Upper lobe of left lung (tissue), 4 donors: ENCODE measurements around the gene STMP1.

Source experiments
- EP300 ChIP-seq, 4 donors: sonication (generic); formaldehyde crosslinking; IDR thresholded peaks; one replicate each; pipeline ENCODE4 v1.5.1; 2017; ENCODE audit warnings: antibody characterized with exemption in 4 of 4, control low read depth in 2 of 4
- POLR2AphosphoS5 ChIP-seq, 2 donors: sonication (generic); formaldehyde crosslinking; IDR thresholded peaks; one replicate each; pipeline ENCODE4 v1.5.1; 2017; ENCODE audit warnings: antibody characterized with exemption in 2 of 2
- TF ChIP-seq, protein P1 (sequence below), 6 experiments: fragments of 450-650 bp in 4 of 6; fragments of 200-600 bp in 2 of 6; sonication (generic) in 2 of 6; IDR thresholded peaks; one replicate each; pipeline ENCODE4 v1.5.1; 2016 to 2019; ENCODE audit warnings: antibody characterized with exemption in 6 of 6

- TF ChIP-seq, protein P1, sequence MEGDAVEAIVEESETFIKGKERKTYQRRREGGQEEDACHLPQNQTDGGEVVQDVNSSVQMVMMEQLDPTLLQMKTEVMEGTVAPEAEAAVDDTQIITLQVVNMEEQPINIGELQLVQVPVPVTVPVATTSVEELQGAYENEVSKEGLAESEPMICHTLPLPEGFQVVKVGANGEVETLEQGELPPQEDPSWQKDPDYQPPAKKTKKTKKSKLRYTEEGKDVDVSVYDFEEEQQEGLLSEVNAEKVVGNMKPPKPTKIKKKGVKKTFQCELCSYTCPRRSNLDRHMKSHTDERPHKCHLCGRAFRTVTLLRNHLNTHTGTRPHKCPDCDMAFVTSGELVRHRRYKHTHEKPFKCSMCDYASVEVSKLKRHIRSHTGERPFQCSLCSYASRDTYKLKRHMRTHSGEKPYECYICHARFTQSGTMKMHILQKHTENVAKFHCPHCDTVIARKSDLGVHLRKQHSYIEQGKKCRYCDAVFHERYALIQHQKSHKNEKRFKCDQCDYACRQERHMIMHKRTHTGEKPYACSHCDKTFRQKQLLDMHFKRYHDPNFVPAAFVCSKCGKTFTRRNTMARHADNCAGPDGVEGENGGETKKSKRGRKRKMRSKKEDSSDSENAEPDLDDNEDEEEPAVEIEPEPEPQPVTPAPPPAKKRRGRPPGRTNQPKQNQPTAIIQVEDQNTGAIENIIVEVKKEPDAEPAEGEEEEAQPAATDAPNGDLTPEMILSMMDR (IDR thresholded peaks at IDR 0.05): peak in 3 of 6 experiments; percentile 12 to 55 (median 48)
- no peak for TF ChIP-seq EP300 (IDR thresholded peaks at IDR 0.05)
- TF ChIP-seq POLR2AphosphoS5 (IDR thresholded peaks at IDR 0.05): no peak
These were observed 48.3 kb downstream of the STMP1 start for GRCh38 chr7:135710417-135711138.
